Measurements from ENCODE around the gene SPTLC3. TPM values are rescaled to one million over a fixed set of nuclear protein-coding genes. Genes with fewer than 3 reads are reported as not detected.

The SPTLC3 gene
- polyA plus RNA-seq, 6 donors from 2014 or later: not detected

DNA sequence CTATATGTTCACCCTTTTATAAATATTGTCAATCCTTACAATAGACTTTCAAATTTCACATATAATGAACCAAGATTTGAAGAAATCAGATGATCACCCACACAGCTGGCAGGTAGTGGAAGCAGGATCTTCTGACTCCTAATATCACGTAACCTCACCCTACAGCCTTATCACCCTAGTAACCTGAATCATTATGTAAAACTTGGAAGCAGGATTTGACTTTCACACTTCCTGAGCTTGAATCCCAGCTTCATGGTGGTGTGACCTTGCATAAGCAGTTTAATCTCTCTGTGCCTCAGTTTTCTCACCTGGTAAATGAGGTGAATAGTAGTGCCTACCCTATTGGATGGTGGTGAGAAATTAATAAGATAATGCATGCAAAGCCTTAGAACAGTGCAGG, 16.4 kb downstream of the SPTLC3 start:
- no peak for DNase-seq
- no peaks in the 10 kb centered on the region for H3K27me3 Mint-ChIP-seq
- peaks cover 9 to 27% (median 17%) of the 10 kb centered on the region in 7 donors for H3K9me3 Mint-ChIP-seq
- peaks cover 4 to 15% of the 10 kb centered on the region in 2 donors for H3K36me3 Mint-ChIP-seq
- no peaks in the 10 kb centered on the region for H3K4me1 Mint-ChIP-seq
- H3K27ac Mint-ChIP-seq: no peak overlapping the region
- H3K4me3 Mint-ChIP-seq: no peak overlapping the region
- ATAC-seq (ENCODE audit: low read depth in 2 of 2): no peak

DNA sequence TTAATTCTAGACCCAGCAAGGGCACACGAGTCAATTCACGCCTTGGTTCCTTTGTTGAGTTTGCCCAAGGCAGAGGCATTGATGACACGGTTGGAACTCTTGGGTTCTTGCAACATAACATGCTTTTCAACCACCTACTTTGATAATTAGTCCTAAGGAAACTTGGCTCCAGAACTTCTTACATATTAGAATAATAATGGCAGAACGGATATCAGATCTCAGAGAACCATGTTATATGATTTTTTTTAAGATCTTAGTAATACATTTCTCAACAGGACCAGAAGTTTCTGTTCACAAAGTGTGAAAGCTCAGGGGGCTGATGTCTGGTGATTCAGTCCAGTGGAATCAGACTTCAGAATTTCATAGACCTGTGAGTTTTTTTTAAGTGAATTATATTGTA, 19.2 kb downstream of the SPTLC3 start:
- Mint-ChIP-seq H3K4me1 (peaks cover 0 to 13% (median 12%) of the 10 kb centered on the region in 3 donors), H3K4me3 (no peak overlapping the region), H3K9me3 (peaks cover 0 to 6% (median 3%) of the 10 kb centered on the region in 7 donors), H3K27ac (no peak overlapping the region), H3K27me3 (no peaks in the 10 kb centered on the region), H3K36me3 (peaks cover 0 to 3% of the 10 kb centered on the region in 2 donors)
- no peak for DNase-seq
- no peak for ATAC-seq (ENCODE audit: low read depth in 2 of 2)

DNA sequence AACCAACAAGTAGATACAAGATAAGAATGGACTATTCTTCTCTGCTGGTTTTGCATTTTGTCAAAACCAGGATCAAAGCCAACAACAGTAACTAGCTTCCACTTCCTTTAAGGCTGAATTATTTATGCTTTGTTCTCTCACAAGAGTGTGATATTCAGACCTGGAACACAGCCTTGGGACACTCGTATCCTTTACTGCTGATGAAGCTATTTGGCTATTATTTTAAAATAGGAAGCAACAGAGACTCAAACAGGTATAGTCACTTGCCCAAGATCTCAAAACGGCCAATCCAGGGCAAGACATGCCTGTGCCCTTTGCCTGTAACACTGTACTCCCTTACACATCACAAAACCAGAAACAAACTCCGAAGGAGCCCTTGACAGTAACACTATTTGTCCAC, 19.9 kb downstream of the SPTLC3 start:
- ATAC-seq (ENCODE audit: low read depth in 2 of 2): no peak
- Mint-ChIP-seq H3K36me3 (no peaks in the 10 kb centered on the region), H3K27ac (no peak overlapping the region), H3K4me1 (peaks cover 0 to 19% (median 12%) of the 10 kb centered on the region in 3 donors), H3K27me3 (no peaks in the 10 kb centered on the region), H3K4me3 (no peak overlapping the region), H3K9me3 (peaks cover 0 to 4% (median 0%) of the 10 kb centered on the region in 7 donors)
- DNase-seq: no peak

DNA sequence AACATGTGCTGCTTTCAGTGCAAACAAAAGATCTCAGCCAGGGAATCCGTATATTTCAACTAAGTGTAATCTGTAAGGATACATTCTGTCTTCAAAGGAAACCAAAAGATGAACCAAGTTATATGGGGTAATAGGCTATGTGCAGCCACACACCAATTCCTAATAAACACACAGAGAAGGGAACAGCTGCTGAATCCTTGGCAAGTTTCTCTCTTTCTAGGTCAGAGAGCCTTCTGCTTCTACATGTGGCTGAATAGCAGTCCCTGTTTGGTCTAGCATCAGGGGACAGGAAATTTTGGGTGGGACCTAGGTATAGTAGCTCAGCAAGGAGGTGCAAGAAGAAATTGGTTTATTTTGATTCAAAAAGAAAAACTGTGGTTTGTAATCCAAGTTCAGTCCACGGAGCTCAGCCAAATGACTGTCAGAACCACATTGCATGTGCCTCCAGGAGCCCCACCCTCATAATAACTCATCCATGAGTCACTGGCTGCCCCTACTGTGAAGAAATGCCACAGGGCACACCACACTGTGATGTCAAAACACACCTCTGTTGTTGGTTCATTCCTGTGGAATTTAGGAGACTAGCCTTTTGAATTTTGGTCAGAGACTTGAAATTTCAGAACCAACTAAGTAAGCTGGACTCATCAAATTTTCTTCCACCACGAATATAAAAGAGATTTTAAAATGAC, 21.1 kb downstream of the SPTLC3 start:
- DNase-seq (no peak), ATAC-seq (ENCODE audit: low read depth in 2 of 2) (no peak)
- no peaks in the 10 kb centered on the region for H3K36me3 Mint-ChIP-seq
- peaks cover 0 to 4% (median 0%) of the 10 kb centered on the region in 7 donors for H3K9me3 Mint-ChIP-seq
- H3K4me3 Mint-ChIP-seq: no peak overlapping the region
- H3K27ac Mint-ChIP-seq: no peak overlapping the region
- H3K27me3 Mint-ChIP-seq: no peaks in the 10 kb centered on the region
- peaks cover 0 to 20% (median 12%) of the 10 kb centered on the region in 3 donors for H3K4me1 Mint-ChIP-seq

DNA sequence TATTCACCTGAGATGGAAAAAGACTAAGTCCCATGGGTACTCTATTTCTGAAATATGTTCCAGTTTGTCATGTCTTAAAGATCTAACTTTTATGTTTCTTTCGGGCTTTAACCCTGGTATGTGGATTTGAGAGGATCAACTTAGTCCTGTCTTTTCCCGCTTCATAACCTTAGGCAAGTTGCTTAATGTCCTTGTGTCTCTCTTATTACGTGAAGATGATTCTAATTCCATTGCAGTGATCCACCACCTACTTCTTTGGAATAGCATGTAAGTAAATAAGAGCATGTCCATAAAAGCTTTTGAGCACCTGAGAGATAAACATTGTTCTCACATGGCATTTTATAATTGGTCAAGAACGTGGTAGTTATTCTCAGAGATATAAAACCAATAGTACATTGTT, 23.0 kb downstream of the SPTLC3 start:
- Mint-ChIP-seq H3K27ac (no peak overlapping the region), H3K9me3 (peaks cover 0 to 4% (median 0%) of the 10 kb centered on the region in 7 donors), H3K4me3 (no peak overlapping the region), H3K27me3 (no peaks in the 10 kb centered on the region), H3K4me1 (peaks cover 0 to 20% (median 12%) of the 10 kb centered on the region in 3 donors), H3K36me3 (no peaks in the 10 kb centered on the region)
- ATAC-seq (ENCODE audit: low read depth in 2 of 2) (no peak), DNase-seq (no peak)

DNA sequence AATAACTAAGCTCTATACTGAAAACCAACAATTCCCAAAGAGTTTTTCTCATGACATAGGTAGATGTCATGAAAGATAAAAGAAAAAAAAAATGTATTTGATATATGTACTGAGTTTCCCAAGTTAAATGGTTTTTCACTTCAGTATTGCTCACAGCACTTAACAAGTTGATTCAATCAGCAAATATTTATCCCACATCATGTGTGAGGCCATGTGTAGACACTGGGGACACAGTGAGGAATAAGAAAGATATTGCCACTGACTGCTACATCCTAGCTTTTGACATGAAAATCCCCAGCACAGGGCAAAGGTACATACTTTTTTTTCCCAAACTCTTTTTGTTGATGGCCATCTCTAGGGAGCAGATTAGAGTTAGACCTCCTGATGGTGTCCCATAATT, 25.3 kb downstream of the SPTLC3 start:
- H3K9me3 Mint-ChIP-seq: peaks cover 0 to 4% (median 0%) of the 10 kb centered on the region in 7 donors
- no peaks in the 10 kb centered on the region for H3K27me3 Mint-ChIP-seq
- no peak overlapping the region for H3K4me3 Mint-ChIP-seq
- no peak overlapping the region for H3K27ac Mint-ChIP-seq
- no peaks in the 10 kb centered on the region for H3K36me3 Mint-ChIP-seq
- ATAC-seq (ENCODE audit: low read depth in 2 of 2): no peak
- H3K4me1 Mint-ChIP-seq: peaks cover 0 to 20% (median 12%) of the 10 kb centered on the region in 3 donors
- DNase-seq: no peak

DNA sequence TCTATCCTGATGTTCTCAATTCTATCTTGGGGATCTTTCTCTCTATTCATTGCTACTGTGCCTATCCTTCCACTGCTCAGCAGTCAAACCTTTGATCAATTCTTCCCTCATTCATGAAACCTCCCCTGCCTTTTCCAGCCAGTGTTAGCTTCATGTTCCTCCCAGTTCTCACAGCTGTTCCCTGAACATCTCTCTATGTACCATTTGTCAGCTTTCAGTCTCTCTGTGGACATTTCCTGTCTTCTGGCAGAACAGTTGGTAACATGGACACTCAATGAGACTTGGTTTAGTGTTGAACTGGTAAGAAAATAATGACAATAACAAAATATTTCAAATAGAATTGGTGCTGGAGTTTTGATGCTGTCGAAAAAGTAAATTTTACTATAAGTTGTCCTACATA, 26.2 kb downstream of the SPTLC3 start:
- ATAC-seq (ENCODE audit: low read depth in 2 of 2): no peak
- no peaks in the 10 kb centered on the region for H3K27me3 Mint-ChIP-seq
- H3K36me3 Mint-ChIP-seq: no peaks in the 10 kb centered on the region
- DNase-seq: no peak
- H3K9me3 Mint-ChIP-seq: peaks cover 0 to 4% (median 0%) of the 10 kb centered on the region in 7 donors
- H3K4me3 Mint-ChIP-seq: no peak overlapping the region
- H3K4me1 Mint-ChIP-seq: peaks cover 0 to 20% (median 12%) of the 10 kb centered on the region in 3 donors
- no peak overlapping the region for H3K27ac Mint-ChIP-seq

DNA sequence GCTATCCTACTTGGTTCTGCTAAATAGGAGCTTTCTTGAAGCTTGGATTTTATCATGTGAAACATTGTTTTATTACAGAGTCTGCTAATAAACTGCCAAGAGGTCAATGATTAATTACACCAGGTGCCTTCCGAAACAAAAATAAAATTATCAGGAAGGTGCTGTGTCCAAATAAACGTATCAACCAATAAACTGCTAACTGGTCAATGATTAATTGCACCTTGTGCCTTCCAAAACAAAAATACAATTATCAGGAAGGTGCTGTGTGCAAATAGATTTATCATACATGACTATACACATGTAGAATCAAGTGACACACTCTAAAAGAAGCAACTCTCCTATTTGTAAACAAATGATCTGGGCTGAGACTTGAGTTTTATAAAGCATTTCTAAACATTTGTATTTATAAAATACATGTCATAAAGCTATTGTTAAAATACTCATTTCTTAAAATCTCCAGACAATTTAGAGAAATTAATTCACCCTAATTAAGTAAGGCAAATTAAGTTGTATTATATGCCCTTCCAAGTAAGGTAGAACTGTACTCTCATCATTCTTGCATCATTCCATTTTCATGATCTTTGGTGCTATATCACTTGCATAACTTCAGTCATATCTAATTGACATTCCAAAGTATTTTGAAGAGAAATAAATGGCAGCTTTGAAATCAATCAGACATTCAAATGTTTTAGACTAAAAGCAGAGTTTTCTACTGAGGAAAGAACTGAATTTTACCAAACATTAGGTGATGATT, 26.8 kb downstream of the SPTLC3 start:
- no peak overlapping the region for H3K27ac Mint-ChIP-seq
- H3K36me3 Mint-ChIP-seq: no peaks in the 10 kb centered on the region
- H3K4me3 Mint-ChIP-seq: no peak overlapping the region
- H3K27me3 Mint-ChIP-seq: no peaks in the 10 kb centered on the region
- DNase-seq: no peak
- H3K4me1 Mint-ChIP-seq: peaks cover 0 to 20% (median 12%) of the 10 kb centered on the region in 3 donors
- H3K9me3 Mint-ChIP-seq: peaks cover 0 to 4% (median 0%) of the 10 kb centered on the region in 7 donors
- no peak for ATAC-seq (ENCODE audit: low read depth in 2 of 2)

DNA sequence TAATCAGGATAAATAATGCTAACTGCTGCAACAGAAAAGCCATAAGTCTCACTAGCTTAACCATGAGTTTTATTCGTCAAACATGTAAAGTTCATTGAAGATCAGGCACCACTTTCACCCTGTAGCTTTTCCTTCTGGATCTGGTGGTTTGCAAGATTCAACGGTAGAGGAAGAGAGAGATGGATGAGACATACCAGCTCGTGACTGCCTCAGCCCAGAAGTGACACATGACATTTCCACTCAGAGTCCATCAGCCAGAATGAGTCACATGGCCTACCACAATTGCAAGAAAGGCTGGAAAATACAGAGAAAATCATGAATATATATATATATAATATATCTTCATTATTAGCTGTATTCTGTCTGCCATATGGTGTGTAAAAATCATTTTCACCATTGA, 29.0 kb downstream of the SPTLC3 start:
- Mint-ChIP-seq H3K36me3 (no peaks in the 10 kb centered on the region), H3K4me3 (no peak overlapping the region), H3K9me3 (no peaks in the 10 kb centered on the region), H3K27me3 (no peaks in the 10 kb centered on the region), H3K27ac (no peak overlapping the region), H3K4me1 (peaks cover 0 to 8% (median 1%) of the 10 kb centered on the region in 3 donors)
- DNase-seq: no peak
- ATAC-seq (ENCODE audit: low read depth in 2 of 2): no peak

DNA sequence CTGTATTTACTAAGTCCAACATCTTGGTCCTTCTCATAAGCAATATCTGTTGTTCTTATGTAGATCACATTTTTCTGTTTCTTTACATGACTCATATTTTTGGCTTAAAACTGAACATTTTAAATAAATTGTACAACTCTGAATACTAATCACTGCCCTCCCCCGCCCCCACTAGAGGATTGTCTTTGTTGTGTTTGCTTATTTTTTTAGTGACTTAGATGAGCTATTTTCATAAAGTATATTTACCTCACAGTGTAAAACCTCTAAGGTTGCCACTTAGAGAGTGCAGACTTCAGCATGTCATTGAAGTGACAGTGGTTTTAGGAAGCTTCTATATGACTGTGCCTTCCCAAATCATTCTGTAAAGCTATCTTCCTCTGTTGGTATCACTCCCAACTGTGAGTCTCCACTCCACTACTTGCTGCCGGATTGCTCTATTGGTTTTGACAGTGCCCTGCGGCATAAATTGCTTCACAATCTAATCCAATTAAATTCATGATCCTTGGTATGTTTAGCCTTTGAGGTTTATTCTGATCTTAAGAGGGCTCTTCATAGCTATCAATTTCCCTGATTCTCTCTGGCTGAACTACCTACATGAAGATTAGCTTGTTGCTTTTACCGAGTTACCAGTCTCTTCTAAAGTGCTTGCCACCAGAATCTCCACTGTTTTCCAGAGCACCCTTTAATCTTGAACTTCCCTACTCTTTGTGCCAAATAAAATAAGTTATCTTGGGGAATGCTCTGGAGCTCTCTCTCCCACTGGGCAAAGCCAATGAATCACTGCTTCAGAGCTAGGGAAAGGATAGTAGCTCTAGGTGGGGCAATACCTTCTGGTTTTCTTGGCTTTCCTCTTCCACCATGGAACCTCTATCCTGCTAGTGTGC, 33.0 kb downstream of the SPTLC3 start:
- H3K9me3 Mint-ChIP-seq: no peaks in the 10 kb centered on the region
- peaks cover 0 to 4% (median 0%) of the 10 kb centered on the region in 3 donors for H3K4me1 Mint-ChIP-seq
- DNase-seq (no peak), ATAC-seq (ENCODE audit: low read depth in 2 of 2) (no peak)
- H3K27me3 Mint-ChIP-seq: no peaks in the 10 kb centered on the region
- H3K27ac Mint-ChIP-seq: peak overlapping the region in 1 of 6 donors; percentile 53
- H3K4me3 Mint-ChIP-seq: no peak overlapping the region
- no peaks in the 10 kb centered on the region for H3K36me3 Mint-ChIP-seq

DNA sequence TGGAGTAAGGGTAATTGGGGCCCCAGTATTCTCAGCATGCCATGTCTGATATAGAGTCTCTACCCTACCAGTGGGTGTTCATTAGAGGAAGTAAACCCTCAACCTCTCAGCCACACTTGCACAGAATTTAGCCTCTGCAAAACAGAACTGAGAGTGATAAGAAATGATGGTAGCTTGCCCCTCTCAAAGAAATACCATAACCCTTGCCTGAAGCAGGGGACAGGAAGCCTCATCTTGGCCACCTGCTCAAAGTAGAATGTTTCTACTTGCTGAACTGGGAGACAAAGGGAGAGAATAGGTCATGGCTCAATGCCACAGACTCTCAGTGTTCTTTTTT, 33.7 kb downstream of the SPTLC3 start:
- no peak overlapping the region for H3K4me3 Mint-ChIP-seq
- H3K27me3 Mint-ChIP-seq: no peaks in the 10 kb centered on the region
- H3K27ac Mint-ChIP-seq: peak overlapping the region in 1 of 6 donors; percentile 53
- no peaks in the 10 kb centered on the region for H3K9me3 Mint-ChIP-seq
- no peaks in the 10 kb centered on the region for H3K36me3 Mint-ChIP-seq
- ATAC-seq (ENCODE audit: low read depth in 2 of 2): no peak
- peaks cover 0 to 4% (median 0%) of the 10 kb centered on the region in 3 donors for H3K4me1 Mint-ChIP-seq
- DNase-seq: no peak

DNA sequence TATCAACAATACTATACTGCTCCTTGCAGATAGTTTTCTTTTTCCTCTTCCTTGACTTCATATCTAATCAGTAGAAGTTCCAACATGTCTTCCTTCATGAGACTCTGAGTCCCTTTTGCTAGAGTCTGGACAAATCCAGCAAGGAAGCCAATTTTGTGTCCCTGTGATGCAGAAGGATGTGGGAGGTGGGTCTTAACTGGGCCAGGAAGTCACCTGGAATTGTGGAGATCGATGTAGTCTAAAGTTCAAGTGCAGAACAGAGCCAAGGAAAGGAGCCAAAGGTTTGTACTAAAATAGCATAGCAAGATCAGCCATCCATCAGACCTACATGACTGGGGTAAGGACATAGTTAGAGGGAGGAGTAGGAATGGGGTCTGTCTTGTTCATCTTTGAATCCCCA, 37.6 kb downstream of the SPTLC3 start:
- no peak overlapping the region for H3K27ac Mint-ChIP-seq
- no peak overlapping the region for H3K4me3 Mint-ChIP-seq
- no peaks in the 10 kb centered on the region for H3K27me3 Mint-ChIP-seq
- no peak for DNase-seq
- H3K9me3 Mint-ChIP-seq: peaks cover 0 to 4% (median 0%) of the 10 kb centered on the region in 7 donors
- no peak for ATAC-seq (ENCODE audit: low read depth in 2 of 2)
- H3K36me3 Mint-ChIP-seq: no peaks in the 10 kb centered on the region
- peaks cover 0 to 4% (median 0%) of the 10 kb centered on the region in 3 donors for H3K4me1 Mint-ChIP-seq

DNA sequence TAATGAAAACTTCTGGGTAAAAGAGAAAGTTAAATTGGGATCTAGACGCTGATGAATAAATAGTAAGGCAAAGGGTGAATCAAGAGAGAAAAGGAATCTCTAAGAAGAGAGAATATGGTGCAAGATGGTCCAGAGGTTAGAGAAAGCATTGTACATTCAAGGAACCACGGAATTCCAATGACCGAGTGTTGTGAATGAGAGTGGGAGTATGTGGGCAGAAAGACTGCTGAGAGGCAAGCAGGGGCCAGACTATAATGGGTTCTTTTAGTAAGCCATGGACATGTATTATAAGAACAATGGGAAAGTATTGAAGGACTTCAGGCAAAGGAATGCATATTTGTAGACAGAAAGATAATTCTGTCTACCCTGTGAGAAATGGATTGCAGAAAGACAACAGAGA, 45.2 kb downstream of the SPTLC3 start:
- peaks cover 0 to 4% (median 0%) of the 10 kb centered on the region in 7 donors for H3K9me3 Mint-ChIP-seq
- ATAC-seq (ENCODE audit: low read depth in 2 of 2): no peak
- H3K27me3 Mint-ChIP-seq: no peaks in the 10 kb centered on the region
- DNase-seq: no peak
- no peaks in the 10 kb centered on the region for H3K36me3 Mint-ChIP-seq
- no peaks in the 10 kb centered on the region for H3K4me1 Mint-ChIP-seq
- H3K4me3 Mint-ChIP-seq: no peak overlapping the region
- no peak overlapping the region for H3K27ac Mint-ChIP-seq
